K562 (cell line): Measurements from ENCODE around the gene LMF2. TPM values are rescaled to one million over a fixed set of nuclear protein-coding genes. Genes with fewer than 3 reads are reported as not detected.

Experiments used
- ATAC-seq: fragments of 200-7000 bp; cut with Tn5 transposase; 3 replicates; pipeline ENCODE4 v1.9.1; 2020; ENCODE audit warnings: moderate library complexity
- BruUV-seq: library from RNA; stranded (reverse); fragments of 400-500 nt; replicated peaks from 2 replicates; lab custom pipeline; 2021; lab: Mats Ljungman, UMichigan
- CTCF ChIA-PET: fragments of 300-600 bp; formaldehyde crosslinking; extraction: SDS; loops from one replicate; lab custom pipeline; 2021; ENCODE audit warnings: low intra/inter-chr PET ratio; lab: Yijun Ruan, JAX
- POLR2A ChIA-PET: fragments of 300-600, 350-650 bp; sonication (Branson Sonifier 250); formaldehyde crosslinking; extraction: SDS; loops from one replicate; lab custom pipeline; 2021; ENCODE audit warnings: antibody characterized with exemption, inconsistent platforms; lab: Yijun Ruan, JAX
- DNase-seq, 4 experiments: peaks; one replicate each; pipeline versions ENCODE4 v3.0.0 to v3.0.0-alpha.2; 2011 to 2018; ENCODE audit warnings: low spot score in 3 of 4, mixed read lengths in 3 of 4; ENCODE audit errors: extremely low read depth in 1 of 4
- FAIRE-seq: peaks from 2 replicates; lab custom pipeline; 2011; peaks lifted over from hg19 to GRCh38; lab: Jason Lieb, UNC
- H2AFZ ChIP-seq: 2 replicates; pipeline ENCODE4 v1.6.0; 2011; ENCODE audit warnings: low read depth, low read length, control low read depth, inconsistent platforms
- H3K27ac ChIP-seq: fragments of 200-600 bp; 3 replicates; pipeline ENCODE4 v1.8.0; 2011; ENCODE audit warnings: low read depth, mild to moderate bottlenecking, control low read depth, inconsistent platforms, low read length, moderate library complexity, mixed read lengths; ENCODE audit errors: extremely low read depth
- H3K27me3 ChIP-seq, 2 experiments: fragments of 300-600 bp in 1 of 2; 2 replicates in 1 of 2; 3 replicates in 1 of 2; pipeline versions ENCODE4 v1.6.0 to v1.8.0; 2011; ENCODE audit warnings: inconsistent platforms in 2 of 2, low read length in 2 of 2, mild to moderate bottlenecking in 1 of 2, mixed read lengths in 1 of 2, moderate library complexity in 1 of 2; ENCODE audit not compliant: control insufficient read depth in 2 of 2, insufficient read depth in 2 of 2
- H3K36me3 ChIP-seq: fragments of 300-600 bp; 3 replicates; pipeline ENCODE4 v1.8.0; 2011; ENCODE audit warnings: mild to moderate bottlenecking, low read length, inconsistent platforms; ENCODE audit not compliant: control insufficient read depth, insufficient read depth
- H3K4me1 ChIP-seq, 2 experiments: fragments of 200-600 bp in 1 of 2; replicated peaks in 1 of 2; 2 replicates in 1 of 2; 3 replicates in 1 of 2; pipeline versions ENCODE4 v1.5.1 to v1.8.0; 2011; ENCODE audit warnings: inconsistent platforms in 2 of 2, low read length in 2 of 2, mild to moderate bottlenecking in 1 of 2, mixed read lengths in 1 of 2, moderate library complexity in 1 of 2; ENCODE audit not compliant: control insufficient read depth in 2 of 2, insufficient read depth in 2 of 2
- H3K4me2 ChIP-seq: 2 replicates; pipeline ENCODE4 v1.6.1; 2011; ENCODE audit warnings: low read length, control low read depth, inconsistent platforms, mixed read lengths; ENCODE audit not compliant: insufficient read depth
- H3K4me3 ChIP-seq: fragments of 200-600 bp; sonication (generic), shearing (Covaris generic); 2 replicates; pipeline ENCODE4 v1.5.1; 2016; ENCODE audit warnings: control low read depth, inconsistent platforms
- H3K79me2 ChIP-seq: fragments of 200-600 bp; 3 replicates; pipeline ENCODE4 v1.8.0; 2011; ENCODE audit warnings: low read length, inconsistent platforms; ENCODE audit not compliant: control insufficient read depth, insufficient read depth
- H3K9ac ChIP-seq, 2 experiments: 2 replicates each; pipeline versions ENCODE4 v1.6.0 to v1.6.1; 2011; ENCODE audit warnings: low read depth in 2 of 2, low read length in 2 of 2, control low read depth in 1 of 2, inconsistent platforms in 1 of 2, mild to moderate bottlenecking in 1 of 2, mixed read lengths in 1 of 2; ENCODE audit not compliant: insufficient read depth in 1 of 2
- H3K9me1 ChIP-seq: one replicate; pipeline ENCODE4 v1.6.0; 2011; ENCODE audit warnings: inconsistent platforms, mild to moderate bottlenecking, low read length, moderate library complexity; ENCODE audit not compliant: control insufficient read depth, insufficient read depth
- H3K9me3 ChIP-seq: replicated peaks from 2 replicates; pipeline ENCODE4 v1.5.1; 2011; ENCODE audit warnings: low read depth, low read length, inconsistent platforms; ENCODE audit not compliant: control insufficient read depth, insufficient read depth
- H4K20me1 ChIP-seq: replicated peaks from 2 replicates; pipeline ENCODE4 v1.6.1; 2011; ENCODE audit warnings: low read length, inconsistent platforms, mixed read lengths; ENCODE audit not compliant: control insufficient read depth, insufficient read depth
- HDAC6 ChIP-seq: IDR thresholded peaks from 2 replicates; pipeline ENCODE4 v1.6.1; 2012; ENCODE audit warnings: low read depth, mild to moderate bottlenecking, control low read depth, inconsistent platforms, low read length, moderate library complexity
- POLR2G ChIP-seq: fragments of 200-400 bp; formaldehyde crosslinking; IDR thresholded peaks from 2 replicates; pipeline ENCODE4 v1.6.1; 2017; ENCODE audit warnings: low read depth, mild to moderate bottlenecking, antibody characterized with exemption, low read length, moderate library complexity
- RBFOX2 ChIP-seq: fragments of 200-400 bp; formaldehyde crosslinking; IDR thresholded peaks from 2 replicates; pipeline ENCODE4 v1.6.1; 2017; ENCODE audit warnings: low read depth, mild to moderate bottlenecking, low read length, moderate library complexity
- ZBTB33 ChIP-seq: sonication (generic); formaldehyde crosslinking; IDR thresholded peaks from 2 replicates; pipeline ENCODE4 v1.8.1; 2023; ENCODE audit warnings: mild to moderate bottlenecking, missing genetic modification reagents
- ZNF395 ChIP-seq: fragments of 200-800 bp; sonication (Bioruptor generic); IDR thresholded peaks from 2 replicates; pipeline ENCODE4 v1.6.1; 2017; ENCODE audit warnings: missing genetic modification characterization, missing compliant biosample characterization
- WGBS: fragments of 100-300 bp; shearing (Covaris generic); methylation state at CpG from one replicate; pipeline ENCODE4 v1.1.6; 2016; ENCODE audit warnings: low coverage, mixed read lengths; ENCODE audit not compliant: insufficient coverage; ENCODE audit errors: missing lambda C conversion rate; 5-methylcytosine and 5-hydroxymethylcytosine counted together
- in situ Hi-C: fragments of 300-500 bp; cut with MboI; formaldehyde crosslinking; loops from 4 replicates; pipeline ENCODE4 v1.15.0; 2018; ENCODE audit warnings: inconsistent platforms, mixed read lengths
- intact Hi-C: fragments of 100-400 bp; cut with micrococcal nuclease; formaldehyde crosslinking; loops from 2 replicates; pipeline ENCODE4 v1.14.2; 2022
- polyA plus RNA-seq, 8 experiments: library from polyadenylated mRNA; depleted of rRNA in 4 of 8; stranded (reverse) in 5 of 8; unstranded in 3 of 8; fragments of >200 nt; fragmentation: Nextera tagmentation in 2 of 8; fragmentation: Illumina TruSeq in 1 of 8; extraction: Ambion mirVana in 2 of 8; extraction: Trizol in 1 of 8; gene quantifications; 2 replicates each; pipeline versions ENCODE4 v1.2.1 to v1.2.3, GENCODE V29; 2011 to 2014; ENCODE audit warnings: inconsistent platforms in 1 of 8, missing spikeins in 1 of 8
- total RNA-seq, 7 experiments: library from RNA; depleted of rRNA in 6 of 7; stranded (reverse); fragments of >200 nt in 6 of 7; fragmentation: Illumina TruSeq in 2 of 7; extraction: Trizol in 2 of 7; gene quantifications; 2 replicates each; pipeline versions ENCODE4 v1.2.1 to v1.2.3, GENCODE V29; 2011 to 2021; ENCODE audit warnings: low replicate concordance in 1 of 7

The LMF2 gene
- total and polyA plus RNA-seq, 9 of the 15 experiments (the other 6 are each of a cell fraction or from before 2014, with no cell fraction given), result 0.08 to 37.1 (median 7.6) TPM

- H3K4me2 ChIP-seq, result no peak overlapping the region
- in situ Hi-C loops (no loop called here), intact Hi-C loops (loop anchor here (5.0 kb wide), 1 partner anchor 33 kb away; the partner anchor contains the start of gene SYCE3)
- no peak for ATAC-seq
- no TSS peak for BruUV-seq
- H2AFZ ChIP-seq, result no peak overlapping the region
- no peak for DNase-seq
- H3K9me1 ChIP-seq, result no peaks in the 10 kb centered on the region
- H3K4me1 ChIP-seq, result peaks cover 17 to 66% of the 10 kb centered on the region in 2 experiments; a peak in 4 of 5 replicates
- no peak for FAIRE-seq
- H3K27ac ChIP-seq, result no peak overlapping the region
- H3K9me3 ChIP-seq, result 0 out of 2 replicates have a peak, but pooled peaks cover 2% of the 10 kb centered on the region
- TF ChIP-seq POLR2G (peak; percentile 61), ZBTB33 (CRISPR knock-in tag) (peak; percentile 92), ZNF395 (CRISPR knock-in tag) (no peak), HDAC6 (no peak), RBFOX2 (0 out of 2 replicates have a peak, but pooled peaks have one; percentile 19)
- POLR2A ChIA-PET, result interaction anchor here (0.5 to 2.3 kb wide), 2 partner anchors 10 to 236 kb away, joined by 3 to 8 read pairs; no protein-coding TSS in a partner anchor
- H3K79me2 ChIP-seq, result peaks cover 23% of the 10 kb centered on the region
- H3K9ac ChIP-seq, result no peak overlapping the region
- H4K20me1 ChIP-seq, result peaks cover 5% of the 10 kb centered on the region; the same call in 1 of the 2 replicates
- no peak overlapping the region for H3K4me3 ChIP-seq
- CTCF ChIA-PET, result no interaction called here
- H3K36me3 ChIP-seq, result peaks cover 4% of the 10 kb centered on the region; the same call in 1 of the 3 replicates
- WGBS, result 99% methylated on average over 15 of the region's 50 CpGs
- no peaks in the 10 kb centered on the region for H3K27me3 ChIP-seq
Observed at GRCh38 chr22:50529416-50529896, 22.0 kb upstream of the LMF2 start.
